WI38 (cell line): ENCODE results near the gene AXDND1.

ENCODE experiments used
- H3K4me3 ChIP-seq: 2 replicates; pipeline ENCODE4 v1.5.1; 2011; ENCODE audit warnings: low read depth, mild to moderate bottlenecking, control low read depth, low read length
- TF ChIP-seq, protein P1 (sequence below): IDR thresholded peaks from 2 replicates; pipeline ENCODE4 v1.5.1; 2012; ENCODE audit warnings: low read depth, mild to moderate bottlenecking, control low read depth, low read length

The AXDND1 gene

DNA sequence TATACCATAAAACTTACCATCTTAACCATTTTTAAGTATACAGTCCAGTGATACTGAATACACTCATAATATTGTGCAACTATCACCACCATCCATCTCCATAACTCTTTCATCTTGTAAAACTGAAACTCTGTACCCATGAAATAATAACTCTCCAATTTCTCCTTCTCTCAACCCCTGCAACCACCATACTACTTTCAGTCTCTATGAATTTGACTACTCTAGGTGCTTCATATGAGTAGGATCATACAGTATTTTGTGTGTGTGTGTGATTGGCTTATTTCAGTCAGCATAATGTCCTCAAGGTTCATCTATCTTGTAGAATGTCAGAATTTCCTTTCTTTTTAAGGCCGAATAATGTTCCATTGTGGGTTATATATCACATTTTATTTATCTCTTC, 192.3 kb downstream of the AXDND1 start:
- TF ChIP-seq, protein P1, sequence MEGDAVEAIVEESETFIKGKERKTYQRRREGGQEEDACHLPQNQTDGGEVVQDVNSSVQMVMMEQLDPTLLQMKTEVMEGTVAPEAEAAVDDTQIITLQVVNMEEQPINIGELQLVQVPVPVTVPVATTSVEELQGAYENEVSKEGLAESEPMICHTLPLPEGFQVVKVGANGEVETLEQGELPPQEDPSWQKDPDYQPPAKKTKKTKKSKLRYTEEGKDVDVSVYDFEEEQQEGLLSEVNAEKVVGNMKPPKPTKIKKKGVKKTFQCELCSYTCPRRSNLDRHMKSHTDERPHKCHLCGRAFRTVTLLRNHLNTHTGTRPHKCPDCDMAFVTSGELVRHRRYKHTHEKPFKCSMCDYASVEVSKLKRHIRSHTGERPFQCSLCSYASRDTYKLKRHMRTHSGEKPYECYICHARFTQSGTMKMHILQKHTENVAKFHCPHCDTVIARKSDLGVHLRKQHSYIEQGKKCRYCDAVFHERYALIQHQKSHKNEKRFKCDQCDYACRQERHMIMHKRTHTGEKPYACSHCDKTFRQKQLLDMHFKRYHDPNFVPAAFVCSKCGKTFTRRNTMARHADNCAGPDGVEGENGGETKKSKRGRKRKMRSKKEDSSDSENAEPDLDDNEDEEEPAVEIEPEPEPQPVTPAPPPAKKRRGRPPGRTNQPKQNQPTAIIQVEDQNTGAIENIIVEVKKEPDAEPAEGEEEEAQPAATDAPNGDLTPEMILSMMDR: no peak
- H3K4me3 ChIP-seq: no peak overlapping the region

DNA sequence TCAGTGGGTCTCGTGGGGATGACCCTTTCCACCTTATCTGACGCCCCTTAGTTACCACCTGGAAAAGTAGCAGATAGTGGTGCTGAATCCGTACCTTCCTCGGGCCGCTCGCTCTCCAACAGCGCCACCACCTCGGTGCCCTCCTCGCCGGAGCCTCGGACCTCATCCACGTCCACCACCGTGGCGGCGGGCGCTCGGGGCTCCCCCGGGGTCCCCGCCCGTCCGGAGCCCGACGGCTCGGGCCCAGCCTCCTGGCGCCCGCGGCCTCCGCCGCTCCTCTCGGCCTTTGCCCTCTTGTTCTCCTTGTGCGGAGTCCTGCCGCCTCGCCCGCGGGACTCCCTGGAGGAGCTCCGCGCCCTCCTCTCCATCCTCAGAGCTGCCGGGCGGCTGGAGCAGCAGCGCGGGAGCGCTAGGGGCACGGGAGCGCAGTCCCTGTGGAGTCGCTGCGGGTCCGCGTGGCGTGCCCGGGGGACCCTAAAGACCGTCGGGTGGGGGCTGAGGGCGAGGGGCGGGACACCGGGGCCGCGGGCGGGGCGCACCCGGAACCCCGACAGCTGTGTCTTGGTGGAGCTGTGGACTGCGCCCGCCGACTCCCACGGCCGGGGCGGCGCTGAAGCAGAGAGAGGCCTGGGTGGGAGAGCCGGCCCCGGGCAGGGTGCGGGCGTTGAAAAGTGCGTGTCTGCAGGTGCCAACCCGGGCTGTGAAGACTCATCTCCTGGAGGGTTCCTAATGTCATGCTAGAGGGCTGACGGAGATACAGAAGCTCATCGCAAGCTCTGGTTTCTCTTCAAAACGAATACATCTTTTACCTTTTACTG, 209.9 kb downstream of the AXDND1 start, which contains the start of gene NPHS2:
Gene NPHS2 (minus strand): TSS at position 452 of the 818 bp plus-strand sequence. CDS start 84 bp downstream, at position 368.
- H3K4me3 ChIP-seq: no peak within 1 kb of the TSS
- TF ChIP-seq, protein P1: no peak

DNA sequence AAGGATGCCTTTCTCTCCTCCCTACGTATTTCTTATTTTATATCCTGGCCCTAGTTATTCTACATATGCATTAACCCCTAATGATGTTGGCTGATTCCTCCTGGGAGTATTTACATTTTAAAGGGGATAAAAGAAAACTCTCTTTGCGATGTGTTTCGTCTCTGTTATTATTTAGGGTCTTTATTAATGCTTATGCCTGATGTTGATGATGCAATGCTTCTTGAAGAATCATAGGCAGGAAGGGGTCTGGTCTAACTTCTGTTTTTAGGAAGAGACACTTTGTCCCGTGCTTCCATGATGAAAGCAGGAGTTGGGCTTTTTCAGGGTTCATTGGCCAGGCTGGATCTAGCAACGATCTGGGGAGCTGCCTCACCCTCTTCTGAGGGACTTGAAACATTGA, 210.7 kb downstream of the AXDND1 start:
- TF ChIP-seq, protein P1: no peak
- H3K4me3 ChIP-seq: no peak overlapping the region

DNA sequence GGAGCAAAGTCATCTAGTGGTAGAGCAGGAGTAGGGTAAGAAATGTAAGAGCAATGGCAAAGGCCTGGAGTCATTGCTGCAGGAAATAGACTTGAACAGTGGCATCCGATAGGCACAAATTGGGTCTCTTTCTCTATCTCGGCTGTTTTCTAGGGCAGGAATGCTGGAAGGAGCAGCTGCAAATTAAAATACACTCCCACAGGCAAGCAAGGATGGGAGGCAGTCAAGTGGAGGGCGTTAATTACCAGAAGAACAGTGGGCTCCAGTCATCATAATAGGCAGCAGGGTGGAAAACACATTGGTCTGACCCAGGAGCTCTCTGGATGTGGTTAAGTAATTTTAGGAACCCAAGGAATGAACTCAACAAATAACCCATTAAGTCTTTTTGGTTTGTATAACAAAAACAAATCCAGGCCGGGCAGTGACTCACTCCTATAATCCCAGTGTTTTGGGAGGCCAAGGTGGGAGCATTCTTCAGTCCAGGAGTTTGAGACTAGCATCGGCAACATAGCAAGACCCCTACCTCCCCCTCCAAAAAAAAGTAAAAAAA, 218.1 kb downstream of the AXDND1 start:
- H3K4me3 ChIP-seq: no peak overlapping the region

DNA sequence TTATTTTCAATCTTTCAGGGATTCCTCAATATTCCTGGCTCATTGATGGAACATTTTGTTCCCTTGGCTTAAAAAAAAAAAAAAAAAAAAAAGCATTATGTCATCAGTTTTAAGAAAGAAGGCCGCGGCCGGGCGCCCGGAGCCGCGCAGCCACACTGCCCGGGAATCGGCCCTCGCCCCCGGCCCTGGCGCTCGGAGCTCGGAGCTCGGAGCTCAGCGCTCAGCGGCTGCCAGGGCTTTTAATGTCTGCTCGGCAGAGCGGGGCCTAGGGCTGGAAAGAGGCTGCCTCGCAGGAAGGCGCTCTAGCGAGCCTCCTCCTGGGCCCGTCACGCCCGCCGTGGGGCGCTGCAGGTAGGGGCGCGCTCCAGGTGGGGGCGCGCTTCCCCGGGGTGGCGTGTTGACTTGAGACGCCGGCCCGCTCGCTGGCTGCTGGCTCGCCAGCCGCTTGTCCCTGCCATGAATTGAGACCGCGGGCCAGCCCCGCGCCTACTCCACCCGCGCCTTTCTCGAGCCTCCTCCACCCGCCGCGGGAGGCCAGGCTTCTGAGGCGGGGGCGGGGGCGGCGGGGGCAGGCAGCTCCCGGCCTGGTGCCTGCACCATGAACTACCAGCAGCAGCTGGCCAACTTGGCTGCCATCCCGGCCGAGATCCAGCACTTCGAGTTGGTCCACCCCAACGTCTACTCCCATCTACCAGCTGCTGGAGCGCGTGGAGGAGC, 220.5 kb downstream of the AXDND1 start:
- TF ChIP-seq, protein P1: no peak
- no peak overlapping the region for H3K4me3 ChIP-seq

More for the DNA sequence above, 218.1 kb downstream of the AXDND1 start:
- TF ChIP-seq, protein P1: no peak

DNA sequence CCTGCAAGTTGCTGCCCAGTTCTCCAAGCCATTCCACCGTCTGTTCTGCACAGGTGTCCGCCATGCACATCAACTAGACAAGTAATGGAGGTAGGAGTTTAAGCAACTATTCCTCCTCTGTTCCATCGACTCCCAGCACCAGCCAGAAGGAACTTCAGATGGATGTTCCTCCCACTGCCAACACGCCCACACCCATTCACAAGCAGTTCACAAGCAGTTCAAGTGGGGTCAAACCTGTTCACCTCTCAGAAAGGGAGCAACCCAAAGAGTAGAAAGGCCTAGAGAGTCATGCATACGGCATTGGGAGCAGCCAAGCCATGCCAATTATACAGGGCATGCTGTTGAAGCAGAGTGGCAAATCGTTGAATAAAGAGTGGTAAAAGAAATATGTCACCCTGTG, 221.6 kb downstream of the AXDND1 start:
- no peak overlapping the region for H3K4me3 ChIP-seq
- TF ChIP-seq, protein P1: no peak
